Adrenal gland (tissue), 5 donors: ENCODE results near the gene SLC28A1.

ENCODE experiments used
- POLR2A ChIP-seq, 2 donors: fragments of 450-650 bp; IDR thresholded peaks; one replicate each; pipeline ENCODE4 v1.6.1; 2017; ENCODE audit warnings: antibody characterized with exemption in 2 of 2, mild to moderate bottlenecking in 2 of 2, moderate library complexity in 1 of 2
- TF ChIP-seq, protein P1 (sequence below), 6 experiments: fragments of 450-650 bp in 4 of 6; fragments of 200-600 bp in 2 of 6; sonication (generic) in 1 of 6; IDR thresholded peaks; 1 replicate in 5 of 6; 2 replicates in 1 of 6; pipeline versions ENCODE4 v1.5.1 to v1.8.0; 2016 to 2021; ENCODE audit warnings: antibody characterized with exemption in 6 of 6, mild to moderate bottlenecking in 2 of 6, moderate library complexity in 1 of 6
- donor health status: DM: no; HTN: no; CAD: no.

DNA sequence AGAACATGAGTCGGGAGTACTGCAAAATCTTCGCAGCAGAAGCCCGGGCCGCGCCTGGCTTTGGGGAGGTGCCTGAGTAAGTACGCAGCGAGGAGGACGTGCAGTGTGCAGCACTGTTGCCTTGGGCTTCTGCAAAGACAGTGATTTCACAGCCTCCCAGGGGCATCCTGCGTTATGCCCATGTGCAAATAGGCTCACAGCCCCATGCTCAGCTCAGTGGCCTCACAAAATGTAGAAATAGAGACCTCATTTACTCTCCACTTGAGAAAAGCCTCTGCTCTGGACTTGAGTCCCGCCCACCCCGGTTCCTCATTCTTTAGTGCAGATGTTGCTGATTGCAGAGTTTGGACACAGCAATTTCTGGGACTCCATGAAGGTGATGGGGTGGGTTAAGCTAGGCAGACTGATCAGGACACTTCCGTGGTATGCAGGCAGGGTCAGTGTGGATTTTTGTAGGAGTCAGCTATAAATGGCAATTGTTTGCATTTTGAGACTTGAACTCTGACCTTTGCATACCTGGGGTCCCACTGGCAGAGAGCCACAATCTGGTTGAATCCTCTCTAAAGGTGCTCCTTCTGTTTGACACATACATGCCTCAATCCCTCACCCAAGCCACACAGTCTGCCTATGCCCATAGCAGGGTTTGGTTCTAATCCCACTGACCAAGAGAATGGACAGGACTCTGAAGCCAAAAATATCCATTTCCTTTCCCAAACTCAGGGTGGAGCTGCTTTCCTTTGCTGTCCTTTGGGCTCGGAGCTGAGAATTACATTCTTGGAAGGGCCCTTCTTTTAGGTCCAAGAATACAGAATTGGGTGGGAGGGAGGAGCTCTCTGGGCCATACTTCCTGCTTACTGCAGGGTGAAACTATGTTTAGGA, 20.7 kb upstream of the SLC28A1 start:
- TF ChIP-seq, protein P1, sequence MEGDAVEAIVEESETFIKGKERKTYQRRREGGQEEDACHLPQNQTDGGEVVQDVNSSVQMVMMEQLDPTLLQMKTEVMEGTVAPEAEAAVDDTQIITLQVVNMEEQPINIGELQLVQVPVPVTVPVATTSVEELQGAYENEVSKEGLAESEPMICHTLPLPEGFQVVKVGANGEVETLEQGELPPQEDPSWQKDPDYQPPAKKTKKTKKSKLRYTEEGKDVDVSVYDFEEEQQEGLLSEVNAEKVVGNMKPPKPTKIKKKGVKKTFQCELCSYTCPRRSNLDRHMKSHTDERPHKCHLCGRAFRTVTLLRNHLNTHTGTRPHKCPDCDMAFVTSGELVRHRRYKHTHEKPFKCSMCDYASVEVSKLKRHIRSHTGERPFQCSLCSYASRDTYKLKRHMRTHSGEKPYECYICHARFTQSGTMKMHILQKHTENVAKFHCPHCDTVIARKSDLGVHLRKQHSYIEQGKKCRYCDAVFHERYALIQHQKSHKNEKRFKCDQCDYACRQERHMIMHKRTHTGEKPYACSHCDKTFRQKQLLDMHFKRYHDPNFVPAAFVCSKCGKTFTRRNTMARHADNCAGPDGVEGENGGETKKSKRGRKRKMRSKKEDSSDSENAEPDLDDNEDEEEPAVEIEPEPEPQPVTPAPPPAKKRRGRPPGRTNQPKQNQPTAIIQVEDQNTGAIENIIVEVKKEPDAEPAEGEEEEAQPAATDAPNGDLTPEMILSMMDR (IDR thresholded peaks at IDR 0.05) = peak in 4 of 6 experiments; percentile 15 to 35 (median 28)
- TF ChIP-seq POLR2A (IDR thresholded peaks at IDR 0.05) = no peak
